Stomach (tissue), 4 donors: ENCODE results near the gene CXCR6.

Experiments
- CTCF ChIP-seq, 7 experiments: fragments of 450-650 bp in 4 of 7; fragments of 200-600 bp in 3 of 7; sonication (generic) in 3 of 7; IDR thresholded peaks; one replicate each; pipeline ENCODE4 v1.5.1; 2016 to 2019; ENCODE audit warnings: antibody characterized with exemption in 7 of 7, control low read depth in 2 of 7, mild to moderate bottlenecking in 1 of 7
- EP300 ChIP-seq: sonication (generic); formaldehyde crosslinking; IDR thresholded peaks from one replicate; pipeline ENCODE4 v1.6.1; 2017; ENCODE audit warnings: antibody characterized with exemption
- POLR2A ChIP-seq, 4 donors: fragments of 450-650 bp; IDR thresholded peaks; one replicate each; pipeline ENCODE4 v1.6.1; 2016; ENCODE audit warnings: antibody characterized with exemption in 4 of 4, control low read depth in 2 of 4, mild to moderate bottlenecking in 1 of 4, moderate library complexity in 1 of 4

- TF ChIP-seq POLR2A (IDR thresholded peaks at IDR 0.05) (no peak), CTCF (IDR thresholded peaks at IDR 0.05) (no peak), EP300 (no peak)
These were observed 5.1 kb downstream of the CXCR6 start for GRCh38 chr3:45948311-45948781.
